Panc1 (cell line): ENCODE results near the gene RFT1. TPM values are rescaled to one million over a fixed set of nuclear protein-coding genes. Genes with fewer than 3 reads are reported as not detected.

ENCODE experiments used
- ATAC-seq: fragments of 200-7000 bp; cut with Tn5 transposase; 2 replicates; pipeline ENCODE4 v1.9.1; 2020; ENCODE audit warnings: mild to moderate bottlenecking, moderate library complexity
- BruUV-seq: library from RNA; stranded (reverse); fragments of 400-500 nt; replicated peaks from 2 replicates; lab custom pipeline; 2021; lab: Mats Ljungman, UMichigan
- CTCF ChIA-PET: fragments of 300-600 bp; sonication (Branson Sonifier 250); formaldehyde crosslinking; loops from one replicate; lab custom pipeline; 2022; ENCODE audit warnings: antibody characterized with exemption; lab: Charles Lee
- POLR2A ChIA-PET: fragments of 300-600 bp; sonication (Branson Sonifier 250); formaldehyde crosslinking; loops from one replicate; lab custom pipeline; 2022; ENCODE audit warnings: antibody characterized with exemption; lab: Charles Lee
- DNase-seq: peaks from one replicate; pipeline ENCODE4 v3.0.0-alpha.2; 2010; ENCODE audit warnings: low read depth, low spot score
- H3K27ac ChIP-seq: 2 replicates; pipeline ENCODE4 v1.5.1; 2011; ENCODE audit warnings: mild to moderate bottlenecking, low read length, inconsistent platforms
- H3K27me3 ChIP-seq: fragments of 200-500 bp; sonication (Bioruptor generic); 2 replicates; pipeline ENCODE4 v1.6.0; 2014; ENCODE audit warnings: low read length, inconsistent platforms; ENCODE audit not compliant: control insufficient read depth, insufficient read depth
- H3K36me3 ChIP-seq: fragments of 200-500 bp; sonication (Bioruptor generic); 2 replicates; pipeline ENCODE4 v1.5.1; 2014; ENCODE audit warnings: inconsistent platforms, mild to moderate bottlenecking, low read length, moderate library complexity; ENCODE audit not compliant: control insufficient read depth, insufficient read depth
- H3K4me1 ChIP-seq: 2 replicates; pipeline ENCODE4 v1.5.1; 2011; ENCODE audit warnings: inconsistent platforms, mild to moderate bottlenecking, low read length, moderate library complexity; ENCODE audit not compliant: control insufficient read depth, insufficient read depth
- H3K4me3 ChIP-seq, 2 experiments: 2 replicates each; pipeline ENCODE4 v1.5.1; 2011 to 2012; ENCODE audit warnings: low read depth in 2 of 2, low read length in 2 of 2, mild to moderate bottlenecking in 2 of 2, inconsistent platforms in 1 of 2, moderate library complexity in 1 of 2
- H3K9me3 ChIP-seq: fragments of 200-500 bp; sonication (Bioruptor generic); 2 replicates; pipeline ENCODE4 v1.5.1; 2014; ENCODE audit warnings: low read depth, mild to moderate bottlenecking, inconsistent platforms, low read length, moderate library complexity; ENCODE audit not compliant: control insufficient read depth, insufficient read depth
- CTCF ChIP-seq: fragments of 450-650 bp; IDR thresholded peaks from 2 replicates; pipeline ENCODE4 v1.5.1; 2017; ENCODE audit warnings: mild to moderate bottlenecking
- POLR2AphosphoS5 ChIP-seq: IDR thresholded peaks from 2 replicates; pipeline ENCODE4 v1.6.1; 2012; ENCODE audit warnings: mild to moderate bottlenecking, low read depth, low read length, moderate library complexity
- REST ChIP-seq, 2 experiments: IDR thresholded peaks; 2 replicates each; pipeline ENCODE4 v1.6.1; 2011 to 2012; ENCODE audit warnings: low read depth in 2 of 2, control low read depth in 1 of 2, low read length in 1 of 2, mild to moderate bottlenecking in 1 of 2, moderate library complexity in 1 of 2; ENCODE audit not compliant: insufficient read depth in 1 of 2
- SIN3A ChIP-seq: IDR thresholded peaks from 2 replicates; pipeline ENCODE4 v1.6.1; 2012; ENCODE audit warnings: low read depth, mild to moderate bottlenecking, low read length, moderate library complexity, borderline replicate concordance; ENCODE audit not compliant: insufficient read depth
- TCF7L2 ChIP-seq: IDR thresholded peaks from 2 replicates; pipeline ENCODE4 v1.6.1; 2011; ENCODE audit warnings: mild to moderate bottlenecking, low read depth, low read length, inconsistent platforms
- in situ Hi-C: cut with HindIII; loops from 2 replicates; pipeline ENCODE4 v1.10.0; 2016; ENCODE audit warnings: low sequenced_read_pairs, low pct_unique_long_range_greater_than_20kb
- intact Hi-C: fragments of 100-400 bp; cut with micrococcal nuclease; formaldehyde crosslinking; loops from one replicate; pipeline ENCODE4 v1.10.0; 2022; ENCODE audit not compliant: unreplicated experiment
- total RNA-seq: library from RNA; stranded (reverse); gene quantifications from one replicate; pipeline ENCODE4 v1.2.1, GENCODE V29; 2021; ENCODE audit not compliant: unreplicated experiment

RFT1 gene
- total RNA-seq, 1 experiment from 2014 or later: 21.0 TPM

- no peaks in the 10 kb centered on the region for H3K36me3 ChIP-seq
- ChIA-PET POLR2A (no interaction called here), CTCF (no interaction called here)
- DNase-seq: no peak
- intact Hi-C loops (no loop called here), in situ Hi-C loops (no loop called here)
- ATAC-seq: no peak
- no peak overlapping the region for H3K27ac ChIP-seq
- no peak for TF ChIP-seq REST (IDR thresholded peaks at IDR 0.05; ENCODE audit: insufficient read depth in 1 of 2, low read depth in 2 of 2, low read length in 1 of 2)
- TF ChIP-seq SIN3A: no peak
- no peak for TF ChIP-seq TCF7L2
- no peak for TF ChIP-seq CTCF
- TF ChIP-seq POLR2AphosphoS5: no peak
- peaks cover 16% of the 10 kb centered on the region for H3K4me1 ChIP-seq
- BruUV-seq: no TSS peak
- H3K4me3 ChIP-seq: no peak overlapping the region
- no peaks in the 10 kb centered on the region for H3K9me3 ChIP-seq
- no peaks in the 10 kb centered on the region for H3K27me3 ChIP-seq
Measured at GRCh38 chr3:53166781-53167291, 36.6 kb upstream of the RFT1 start.

GRCh38 chr3:53166206-53166605 is 36.0 kb upstream of the RFT1 start:
- Histone ChIP-seq H3K4me1 (peaks cover 16% of the 10 kb centered on the region), H3K36me3 (no peaks in the 10 kb centered on the region), H3K4me3 (no peak overlapping the region), H3K27ac (no peak overlapping the region), H3K9me3 (no peaks in the 10 kb centered on the region), H3K27me3 (no peaks in the 10 kb centered on the region)
- CTCF ChIA-PET: no interaction called here
- intact Hi-C loops (no loop called here), in situ Hi-C loops (no loop called here)
- TF ChIP-seq POLR2AphosphoS5: no peak
- no peak for TF ChIP-seq SIN3A
- TF ChIP-seq REST (IDR thresholded peaks at IDR 0.05; ENCODE audit: insufficient read depth in 1 of 2, low read depth in 2 of 2, low read length in 1 of 2): no peak
- TF ChIP-seq CTCF: no peak
- no peak for TF ChIP-seq TCF7L2
- BruUV-seq: no TSS peak
- POLR2A ChIA-PET: no interaction called here
- ATAC-seq: no peak
- no peak for DNase-seq
